ENCODE measurements around the gene MARK3. TPM values are rescaled to one million over a fixed set of nuclear protein-coding genes. Genes with fewer than 3 reads are reported as not detected.

The MARK3 gene
- total RNA-seq, 4 donors from 2014 or later = 47.3 to 68.2 (median 58.8) TPM

- 34 to 49% methylated on average over 7 to 10 of the region's 19 CpGs for WGBS, 2 donors
- intact Hi-C loops (cut with DNase I; ENCODE audit: low total_unique reads) = no loop called here
- DNase-seq (ENCODE audit: low spot score in 2 of 2) = no peak
- no peak overlapping the region for H3K4me3 ChIP-seq (ENCODE audit: low read depth, poor library complexity, severe bottlenecking)
- TF ChIP-seq, protein P1, sequence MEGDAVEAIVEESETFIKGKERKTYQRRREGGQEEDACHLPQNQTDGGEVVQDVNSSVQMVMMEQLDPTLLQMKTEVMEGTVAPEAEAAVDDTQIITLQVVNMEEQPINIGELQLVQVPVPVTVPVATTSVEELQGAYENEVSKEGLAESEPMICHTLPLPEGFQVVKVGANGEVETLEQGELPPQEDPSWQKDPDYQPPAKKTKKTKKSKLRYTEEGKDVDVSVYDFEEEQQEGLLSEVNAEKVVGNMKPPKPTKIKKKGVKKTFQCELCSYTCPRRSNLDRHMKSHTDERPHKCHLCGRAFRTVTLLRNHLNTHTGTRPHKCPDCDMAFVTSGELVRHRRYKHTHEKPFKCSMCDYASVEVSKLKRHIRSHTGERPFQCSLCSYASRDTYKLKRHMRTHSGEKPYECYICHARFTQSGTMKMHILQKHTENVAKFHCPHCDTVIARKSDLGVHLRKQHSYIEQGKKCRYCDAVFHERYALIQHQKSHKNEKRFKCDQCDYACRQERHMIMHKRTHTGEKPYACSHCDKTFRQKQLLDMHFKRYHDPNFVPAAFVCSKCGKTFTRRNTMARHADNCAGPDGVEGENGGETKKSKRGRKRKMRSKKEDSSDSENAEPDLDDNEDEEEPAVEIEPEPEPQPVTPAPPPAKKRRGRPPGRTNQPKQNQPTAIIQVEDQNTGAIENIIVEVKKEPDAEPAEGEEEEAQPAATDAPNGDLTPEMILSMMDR (IDR thresholded peaks at IDR 0.05) = no peak
- no peak for TF ChIP-seq POLR2A (IDR thresholded peaks at IDR 0.05)
Measured at GRCh38 chr14:103543721-103544387, 158.6 kb downstream of the MARK3 start.

- no peak for DNase-seq (ENCODE audit: low spot score in 2 of 2)
- intact Hi-C loops (cut with DNase I; ENCODE audit: low total_unique reads) = loop anchor here (5.0 kb wide), 1 partner anchor 42 kb away; no protein-coding TSS in a partner anchor
- WGBS, 2 donors = 37 to 46% methylated on average over 17 to 20 of the region's 35 CpGs
- H3K4me3 ChIP-seq (ENCODE audit: low read depth, poor library complexity, severe bottlenecking) = no peak overlapping the region
- TF ChIP-seq, protein P1 (IDR thresholded peaks at IDR 0.05) = no peak
- TF ChIP-seq POLR2A (IDR thresholded peaks at IDR 0.05) = no peak
Measured at GRCh38 chr14:103544388-103545218, 159.4 kb downstream of the MARK3 start.

DNA sequence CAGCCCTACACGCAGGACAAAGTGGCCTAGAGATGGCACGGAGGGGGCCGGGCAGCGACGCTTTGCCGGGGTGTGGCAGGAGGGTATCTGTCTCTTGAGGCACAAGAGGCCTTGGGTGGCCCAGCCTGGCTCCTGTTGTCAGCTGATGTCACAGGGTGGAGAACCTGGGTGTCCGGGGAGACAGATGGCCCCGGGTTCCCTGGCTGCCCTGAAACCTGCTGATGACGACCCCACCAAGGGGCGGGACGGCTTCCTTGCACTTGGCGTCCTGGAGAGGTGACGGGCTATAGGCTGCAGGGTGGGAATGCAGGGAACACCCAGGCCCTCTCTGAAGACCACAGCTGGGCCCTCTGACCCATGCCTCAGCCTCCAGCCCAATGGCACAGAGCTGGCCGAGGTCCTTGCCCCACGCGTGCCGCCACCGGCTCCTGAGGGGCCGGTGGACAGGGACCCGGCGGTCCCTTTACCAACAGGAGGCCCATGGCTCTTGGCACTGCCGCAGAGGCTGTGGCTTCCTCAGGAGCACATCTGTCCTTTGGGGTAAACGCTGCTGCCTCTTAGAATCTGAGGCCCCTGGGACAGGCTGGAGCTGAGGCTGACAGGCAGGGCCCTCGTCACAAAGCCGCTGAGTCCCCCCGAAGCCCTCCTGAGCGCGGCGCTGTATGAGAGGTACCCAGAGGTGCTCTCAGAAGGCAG is 160.2 kb downstream of the MARK3 start:
- TF ChIP-seq, protein P1 (IDR thresholded peaks at IDR 0.05) = no peak
- no peak for TF ChIP-seq POLR2A (IDR thresholded peaks at IDR 0.05)
- no peak overlapping the region for H3K4me3 ChIP-seq (ENCODE audit: low read depth, poor library complexity, severe bottlenecking)
- no peak for DNase-seq (ENCODE audit: low spot score in 2 of 2)
- 83 to 86% methylated on average over 13 to 20 of the region's 29 CpGs for WGBS, 2 donors
- intact Hi-C loops (cut with DNase I; ENCODE audit: low total_unique reads) = loop anchor here (5.0 kb wide), 1 partner anchor 43 kb away; no protein-coding TSS in a partner anchor

- 71 to 75% methylated on average over 17 to 26 of the region's 27 CpGs for WGBS, 2 donors
- DNase-seq (ENCODE audit: low spot score in 2 of 2) = no peak
- H3K4me3 ChIP-seq (ENCODE audit: low read depth, poor library complexity, severe bottlenecking) = no peak overlapping the region
- TF ChIP-seq, protein P1 (IDR thresholded peaks at IDR 0.05) = no peak
- no peak for TF ChIP-seq POLR2A (IDR thresholded peaks at IDR 0.05)
- intact Hi-C loops (cut with DNase I; ENCODE audit: low total_unique reads) = loop anchor here (5.0 kb wide), 1 partner anchor 44 kb away; no protein-coding TSS in a partner anchor
Measured at GRCh38 chr14:103545915-103546651, 160.9 kb downstream of the MARK3 start.

Data from lower leg skin (tissue), 4 donors.